GM19099 (cell line): Measurements from ENCODE around the gene TRPT1.

Source experiments
- POLR2A ChIP-seq: IDR thresholded peaks from 3 replicates; pipeline ENCODE4 v1.6.1; 2011; ENCODE audit warnings: low read depth; ENCODE audit not compliant: insufficient read length; ENCODE audit errors: extremely low read depth

The TRPT1 gene

GRCh38 chr11:64263021-64263946, 37.3 kb upstream of the TRPT1 start:
- TF ChIP-seq POLR2A: no peak

GRCh38 chr11:64262271-64263002, 36.5 kb upstream of the TRPT1 start:
- TF ChIP-seq POLR2A: no peak

- no peak for TF ChIP-seq POLR2A
Observed at GRCh38 chr11:64261556-64262080, 35.6 kb upstream of the TRPT1 start.

- TF ChIP-seq POLR2A: no peak
Observed at GRCh38 chr11:64260147-64260708, 34.2 kb upstream of the TRPT1 start.

GRCh38 chr11:64259533-64260067, 33.6 kb upstream of the TRPT1 start:
- TF ChIP-seq POLR2A: no peak

GRCh38 chr11:64258946-64259532, 33.1 kb upstream of the TRPT1 start:
- TF ChIP-seq POLR2A: no peak

- TF ChIP-seq POLR2A: no peak
Observed at GRCh38 chr11:64258356-64258755, 32.4 kb upstream of the TRPT1 start.

- TF ChIP-seq POLR2A: no peak
Observed at GRCh38 chr11:64256300-64256699, 30.3 kb upstream of the TRPT1 start.

GRCh38 chr11:64255135-64256128, 29.4 kb upstream of the TRPT1 start:
- no peak for TF ChIP-seq POLR2A

- no peak for TF ChIP-seq POLR2A
Observed at GRCh38 chr11:64254326-64254725, 28.3 kb upstream of the TRPT1 start.

- TF ChIP-seq POLR2A: no peak
Observed at GRCh38 chr11:64253481-64253880, 27.5 kb upstream of the TRPT1 start.

- TF ChIP-seq POLR2A: no peak
Observed at GRCh38 chr11:64253043-64253442, 27.1 kb upstream of the TRPT1 start.

- no peak for TF ChIP-seq POLR2A
Observed at GRCh38 chr11:64252003-64252872, 26.3 kb upstream of the TRPT1 start.
